HG03439 (cell line): ENCODE measurements around the gene IL11RA.
A peak's percentile ranks its signal among the peaks of the same experiment; 100 is the strongest.

Experiments used
- ATAC-seq: cut with Tn5 transposase; IDR thresholded peaks from one replicate; pipeline ENCODE4 v1.9.1; 2021; ENCODE audit warnings: mild to moderate bottlenecking, moderate library complexity; ENCODE audit not compliant: unreplicated experiment

IL11RA gene

DNA sequence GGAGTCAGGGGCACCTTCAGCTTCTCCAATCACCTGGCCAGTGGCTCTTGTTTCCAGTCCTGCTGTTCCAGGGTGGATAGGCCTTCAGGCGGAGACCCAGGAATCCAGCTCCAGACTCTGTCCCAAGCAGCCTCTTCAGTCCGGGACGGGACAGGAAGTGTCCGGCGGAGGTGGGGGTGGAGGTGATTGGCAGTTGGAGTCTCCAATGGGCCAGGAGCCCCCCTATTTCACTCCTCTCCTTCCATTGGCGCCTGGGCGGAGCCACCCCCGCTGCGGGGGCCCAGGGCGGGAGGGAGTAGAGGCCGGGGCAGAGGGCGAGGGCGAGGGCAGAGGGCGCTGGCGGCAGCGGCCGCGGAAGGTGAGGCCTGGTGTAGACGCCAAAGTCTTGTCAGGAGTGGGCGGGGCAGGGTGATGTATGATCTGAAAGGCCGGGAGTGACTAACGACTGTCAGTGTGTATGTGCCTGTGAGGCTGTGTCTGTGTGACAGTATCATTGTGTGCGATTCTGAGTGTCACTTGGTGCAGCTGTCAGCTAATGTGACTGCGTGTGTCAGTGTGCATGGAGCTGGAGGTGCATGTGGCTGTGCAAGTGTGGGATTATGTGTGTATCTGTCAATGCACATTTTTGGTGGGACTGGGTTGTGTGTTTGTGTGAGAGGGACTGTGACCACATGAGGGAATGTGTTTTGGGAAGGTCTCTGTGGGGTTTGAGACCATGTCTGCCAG is at the start of gene IL11RA:
Gene IL11RA (plus strand): TSS at position 310 of the 726 bp plus-strand sequence. CDS start 3,033 bp downstream, outside the sequence.
- no peak for ATAC-seq

DNA sequence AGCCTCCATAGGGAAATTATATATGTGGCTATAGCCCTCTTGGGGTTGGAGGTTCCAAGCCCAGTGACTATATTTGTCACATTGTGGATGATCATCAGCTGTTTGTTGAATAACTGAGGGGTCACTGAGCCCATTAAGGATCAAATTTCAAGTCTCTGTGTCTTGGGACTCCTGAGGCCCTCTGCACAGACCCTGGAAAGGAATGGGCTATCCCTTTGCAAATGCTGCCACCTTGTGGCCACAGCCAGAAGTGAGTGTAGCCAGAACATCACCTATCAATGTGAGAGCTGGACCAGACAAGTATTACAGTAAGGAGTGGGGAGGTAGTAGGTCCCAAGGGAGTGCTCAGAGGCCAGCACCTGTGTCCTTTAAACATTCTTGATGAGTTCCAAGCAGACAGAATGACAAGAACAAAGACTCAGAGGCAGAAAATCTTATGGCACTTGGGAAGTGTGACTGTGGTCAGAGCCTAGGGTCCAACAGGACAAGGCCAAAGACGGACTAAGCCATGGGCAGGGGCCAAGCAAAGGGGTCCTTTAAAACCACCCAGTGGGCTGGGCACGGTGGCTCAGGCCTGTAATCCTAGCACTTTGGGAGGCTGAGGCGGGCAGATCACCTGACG is 48.3 kb upstream of the IL11RA start:
- ATAC-seq, result peak; percentile 73

DNA sequence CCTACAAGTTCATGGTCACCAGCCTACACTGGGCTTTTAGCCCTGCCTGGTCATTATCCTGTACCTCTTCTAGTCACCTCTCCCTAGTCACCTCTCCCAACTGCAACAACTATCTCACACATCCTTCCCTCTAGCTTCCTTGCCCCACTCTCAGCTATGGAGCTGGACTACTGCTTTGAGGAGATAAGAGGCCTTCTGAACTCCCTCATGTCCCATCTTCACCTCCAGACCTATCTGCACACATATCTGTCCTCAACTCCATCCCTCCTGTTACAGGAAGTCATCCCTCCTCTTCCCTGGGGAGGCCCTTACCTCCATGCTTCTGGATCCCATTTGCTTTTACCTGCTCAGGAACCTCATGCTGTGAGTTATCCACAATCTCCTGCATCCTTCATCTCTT is 45.8 kb upstream of the IL11RA start:
- ATAC-seq, result no peak

DNA sequence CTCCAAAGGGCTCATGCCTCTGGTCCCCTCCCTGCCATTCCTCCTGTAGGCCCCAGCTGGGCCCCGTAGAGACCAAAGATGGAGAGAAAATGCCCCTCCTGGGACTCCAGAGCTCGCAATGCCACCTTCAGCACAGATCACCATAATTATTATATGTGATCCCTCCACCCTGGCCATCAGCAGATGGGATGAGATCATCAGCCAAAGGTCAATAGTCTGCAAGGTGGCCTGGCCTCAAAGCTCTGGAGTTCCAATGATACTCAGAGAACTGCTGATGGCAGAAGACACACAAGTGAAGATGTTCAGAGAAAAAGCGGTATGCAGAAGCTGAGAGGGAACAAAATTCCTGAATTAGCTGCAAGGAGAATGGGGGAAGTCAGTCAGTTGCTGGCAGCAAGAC is 45.1 kb upstream of the IL11RA start:
- no peak for ATAC-seq

DNA sequence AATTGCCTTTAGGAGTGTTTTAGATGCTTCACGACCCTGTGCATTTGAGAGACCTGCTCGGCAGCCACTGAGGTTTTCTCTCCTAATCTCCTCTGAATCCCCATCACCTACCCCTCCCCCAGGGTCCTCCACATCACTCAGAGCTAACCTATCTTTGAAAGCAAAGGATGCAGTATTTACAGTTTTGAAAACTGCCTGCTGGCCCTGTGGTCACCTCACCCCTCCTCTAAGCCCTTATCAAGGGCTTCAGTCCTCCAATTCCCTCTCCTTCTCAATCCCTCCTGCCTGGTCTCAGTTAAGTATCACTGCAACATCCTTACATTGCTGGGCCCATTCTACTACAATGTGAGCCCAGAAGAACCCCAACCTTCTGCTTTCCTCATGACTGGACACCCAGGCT is 44.7 kb upstream of the IL11RA start:
- no peak for ATAC-seq

DNA sequence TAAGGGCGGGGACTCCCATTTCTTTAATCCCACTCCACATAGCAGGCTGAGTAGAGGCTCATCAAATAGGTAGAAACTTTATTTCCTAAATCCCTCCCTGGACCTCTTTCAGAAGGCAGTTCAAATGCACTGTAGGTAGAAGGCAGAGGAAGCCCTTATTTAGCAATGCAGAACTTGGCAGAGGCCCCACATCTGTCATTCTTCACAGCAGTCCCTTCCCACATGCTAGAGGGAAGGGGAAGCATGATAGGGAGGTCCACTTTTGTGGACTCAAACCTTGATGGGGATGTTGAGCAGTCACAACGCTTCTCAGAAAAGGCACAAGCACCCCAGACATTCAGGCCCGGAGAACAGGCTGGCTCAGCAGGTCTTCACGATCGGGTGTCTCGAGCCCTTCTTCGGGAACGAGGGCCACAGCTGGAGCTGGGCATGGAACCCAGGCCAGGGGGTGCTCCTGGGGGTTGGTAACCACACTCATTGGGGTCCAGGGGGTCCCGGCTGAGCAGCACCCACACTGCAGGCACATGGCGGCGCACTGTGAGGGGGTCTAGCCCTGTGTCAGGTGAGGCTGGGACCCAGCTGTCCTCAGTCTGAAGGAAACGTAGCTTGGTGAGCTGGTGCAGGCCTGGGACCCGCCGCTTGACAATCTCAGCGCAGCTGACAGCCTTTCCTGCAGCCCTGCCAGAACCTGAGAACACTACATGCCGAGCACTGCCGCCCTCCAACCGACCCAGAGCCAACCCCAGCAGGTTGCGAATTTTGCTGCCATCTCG is 41.4 kb upstream of the IL11RA start:
- no peak for ATAC-seq

DNA sequence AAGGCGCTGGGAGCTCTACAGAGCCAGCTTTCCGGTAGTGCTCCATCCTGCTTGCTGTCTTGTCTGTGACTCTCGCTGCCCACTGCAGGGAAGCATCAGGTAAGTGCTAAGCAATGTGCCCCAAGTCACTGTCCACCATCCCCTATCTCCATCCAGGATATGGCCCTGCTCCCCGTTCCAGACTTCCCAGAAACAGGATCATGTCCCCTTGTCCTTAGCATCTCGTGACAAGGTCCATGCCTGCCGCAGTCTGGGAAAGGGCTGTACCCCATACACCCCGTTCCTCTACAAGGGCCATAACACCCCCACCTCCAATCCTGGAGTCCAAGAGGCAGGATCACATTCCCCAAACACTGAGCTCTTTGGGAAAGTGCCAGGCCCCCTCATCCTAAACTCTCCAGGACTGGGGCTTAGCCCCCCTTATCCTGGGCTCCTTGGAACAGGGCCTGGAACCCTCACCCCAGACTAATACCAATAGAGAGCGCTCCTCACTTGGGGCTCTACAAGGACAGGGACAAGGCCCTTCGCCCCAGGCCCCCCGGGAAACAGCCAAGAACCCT is 40.7 kb upstream of the IL11RA start:
- no peak for ATAC-seq

DNA sequence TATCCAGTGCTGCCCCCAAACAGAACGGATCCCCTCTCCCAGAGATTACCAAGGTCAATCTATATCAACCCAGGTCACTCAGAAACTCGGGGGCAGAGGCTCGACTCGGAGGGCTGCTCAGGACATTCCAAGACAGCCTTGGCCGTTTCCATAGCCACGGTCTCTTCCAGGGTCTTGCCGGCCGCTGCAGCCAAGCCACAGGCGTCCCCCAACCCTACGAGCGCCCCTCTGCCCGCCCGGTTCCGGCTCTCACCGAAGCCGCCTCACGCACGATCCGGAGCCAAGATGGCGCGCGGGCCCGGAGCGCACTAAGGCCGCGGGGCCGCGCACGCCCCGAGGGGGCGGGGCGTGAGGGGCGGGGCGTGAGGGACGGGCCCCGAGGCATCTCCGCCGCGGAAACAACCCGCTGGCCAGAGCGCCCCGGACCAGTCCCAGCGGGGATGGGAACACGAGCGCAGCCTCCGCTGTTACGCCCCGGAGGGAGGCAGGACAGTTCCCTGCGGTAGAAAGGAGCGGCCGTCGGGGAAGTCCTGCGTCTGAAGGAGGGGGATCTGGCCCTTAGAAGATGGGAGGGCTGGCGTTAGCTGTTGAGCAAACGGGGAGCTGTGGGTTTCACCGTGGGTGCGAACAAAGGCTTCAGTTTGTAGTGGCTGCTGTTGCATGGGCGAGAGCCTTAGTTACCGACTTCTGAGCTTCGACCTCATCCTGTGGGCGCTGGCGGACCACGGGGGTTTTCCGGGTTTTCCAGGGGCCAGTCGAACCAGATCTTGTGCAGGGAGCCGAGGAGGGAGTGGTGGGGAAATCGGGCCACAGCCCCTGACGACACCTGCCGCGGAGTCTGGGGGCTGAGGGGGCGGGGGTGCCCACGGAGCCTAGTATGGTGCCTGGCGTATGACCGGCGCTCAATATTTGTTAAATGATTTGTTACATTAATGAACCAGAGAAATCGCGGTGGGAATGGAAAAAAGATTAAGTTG is 39.9 kb upstream of the IL11RA start, which contains the start of gene RPP25L:
Gene RPP25L (minus strand): TSS at position 287 of the 977 bp plus-strand sequence. CDS start 801 bp downstream, outside the sequence.
- peak; percentile 80 for ATAC-seq

DNA sequence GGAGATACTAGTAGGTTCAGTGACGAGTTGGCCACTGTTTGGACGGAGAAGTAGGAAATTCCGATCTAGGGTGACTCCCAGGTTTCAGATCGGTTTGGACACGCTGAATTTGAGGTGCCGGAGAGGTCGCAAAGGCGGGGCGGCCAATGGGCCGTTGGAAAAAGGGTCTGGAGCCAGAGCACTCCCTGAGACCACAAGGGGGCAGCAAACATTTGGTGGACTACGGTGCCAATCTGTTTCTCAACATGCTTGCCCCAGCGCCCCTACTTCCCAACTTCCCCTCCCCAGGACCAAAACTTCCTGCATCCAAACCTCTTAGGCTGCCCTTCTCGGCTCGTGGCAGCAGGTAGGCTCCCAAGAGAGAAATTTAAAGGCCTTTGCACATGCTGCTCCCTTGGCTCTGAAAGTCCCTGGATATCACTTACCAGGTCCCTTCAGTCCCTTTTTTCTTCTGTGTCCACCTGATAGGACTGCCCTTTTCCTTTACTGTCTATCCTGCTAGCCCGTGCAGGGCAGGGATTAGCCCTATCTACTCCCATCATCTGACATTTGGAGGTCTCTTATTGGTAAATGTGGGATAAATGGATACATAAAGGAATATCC is 39.1 kb upstream of the IL11RA start:
- ATAC-seq, result no peak

DNA sequence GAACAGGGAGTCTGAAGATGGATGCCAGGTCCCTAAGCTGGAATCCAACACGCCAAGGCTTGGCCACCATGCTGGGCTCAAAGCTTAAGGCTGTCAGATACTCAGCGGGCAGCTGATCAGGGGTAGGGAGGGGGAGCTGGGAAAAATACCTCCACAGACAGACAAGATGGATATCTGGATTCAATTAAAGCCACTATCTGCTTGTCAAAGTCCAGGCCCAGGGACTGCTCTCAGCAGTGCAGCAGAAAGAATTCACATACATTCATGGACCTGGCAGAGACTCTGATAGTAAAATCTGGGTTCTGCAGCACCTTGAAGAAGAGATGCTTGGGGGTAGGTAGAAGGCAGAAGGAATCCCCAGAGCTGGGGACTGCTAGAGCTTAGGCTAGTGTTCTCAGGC is 36.9 kb upstream of the IL11RA start:
- no peak for ATAC-seq

DNA sequence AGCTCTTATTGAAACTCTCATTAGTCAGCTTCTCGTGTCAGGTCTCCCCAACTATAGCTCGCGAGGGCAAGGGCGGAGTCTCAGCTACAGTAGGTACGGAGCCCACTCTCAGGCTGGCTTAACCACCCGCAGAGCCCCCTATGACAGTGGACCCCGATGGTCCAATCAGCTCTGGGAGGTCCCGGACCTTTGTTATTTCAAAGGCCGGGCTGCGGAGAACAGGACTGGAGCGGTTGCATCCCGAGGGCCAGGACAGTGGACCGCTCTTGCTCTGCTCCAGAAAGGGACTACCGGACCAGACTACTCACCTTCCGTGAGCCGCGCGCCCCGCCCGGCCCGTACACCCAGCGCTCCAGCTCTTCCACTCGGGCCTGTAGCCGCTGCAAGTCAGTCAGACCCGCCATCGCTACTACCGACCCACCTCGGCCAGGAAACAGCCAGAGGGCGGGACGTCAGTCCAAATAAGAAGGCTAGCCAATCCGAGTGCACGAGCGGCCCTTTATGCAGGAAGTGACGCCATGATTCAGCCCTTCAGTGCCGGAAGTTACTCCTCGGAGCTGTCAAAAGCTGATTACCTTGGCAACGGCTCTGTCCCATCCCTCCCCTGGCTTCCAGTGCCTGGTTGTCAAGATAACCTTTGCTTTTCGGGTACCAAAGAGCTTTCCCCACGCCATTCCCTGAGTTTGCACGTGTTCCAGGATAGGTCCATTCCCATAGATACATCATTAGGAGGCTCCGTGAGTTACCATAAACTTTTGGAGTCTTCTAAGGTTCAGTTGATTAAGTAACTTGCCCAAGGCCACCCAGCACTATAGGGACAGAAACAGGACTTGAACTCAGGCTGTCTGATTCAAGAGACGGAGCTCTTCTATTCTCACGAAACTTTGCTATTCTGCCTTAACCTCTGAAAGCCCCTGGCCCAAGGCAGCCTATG is 31.7 kb upstream of the IL11RA start, which contains the start of gene DCTN3:
Gene DCTN3 (minus strand): TSS at position 435 of the 934 bp plus-strand sequence. CDS start 31 bp downstream, at position 404.
- peak; percentile 97 for ATAC-seq

DNA sequence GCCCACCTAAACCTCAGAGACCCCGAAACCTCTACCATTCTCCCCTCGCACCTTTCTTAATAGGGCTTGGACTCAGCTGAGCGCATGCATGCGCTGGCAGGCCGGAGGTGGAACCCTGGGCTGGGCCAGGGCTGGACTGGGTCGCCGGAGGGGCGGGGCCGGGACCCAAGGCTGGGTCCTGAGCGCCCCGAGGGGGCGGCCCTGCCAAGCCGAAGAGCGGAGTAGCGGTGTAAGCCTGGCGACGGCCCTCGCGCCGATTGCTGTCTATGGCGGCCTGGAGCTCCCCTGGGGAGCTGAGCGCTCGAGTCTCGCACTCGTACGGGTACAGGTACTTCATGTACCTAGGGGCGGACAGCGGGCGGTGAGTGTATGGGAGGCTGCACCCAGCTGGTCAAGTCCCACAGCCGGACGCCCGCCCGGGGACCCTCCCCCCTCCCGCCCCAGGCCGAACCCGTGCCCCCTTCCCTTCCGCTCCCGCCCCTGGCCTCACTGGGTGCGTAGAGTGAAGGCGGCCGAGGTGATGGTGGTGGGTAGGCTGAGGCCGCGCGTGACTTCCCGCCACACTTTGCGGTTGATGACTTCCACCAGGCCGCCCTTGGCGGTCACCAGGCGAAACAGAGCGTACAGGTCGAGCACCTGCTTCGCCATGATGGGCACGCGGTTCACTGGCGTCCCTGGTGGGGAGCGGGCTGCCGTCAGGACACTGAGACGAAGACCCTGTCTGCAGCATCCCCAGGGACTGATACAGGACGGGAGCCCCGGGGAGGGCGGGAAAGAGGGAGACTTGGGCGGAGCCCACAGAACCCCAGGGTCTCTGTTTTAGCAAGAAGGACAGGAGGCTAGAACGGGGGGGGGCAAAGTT is 28.4 kb upstream of the IL11RA start:
- no peak for ATAC-seq

DNA sequence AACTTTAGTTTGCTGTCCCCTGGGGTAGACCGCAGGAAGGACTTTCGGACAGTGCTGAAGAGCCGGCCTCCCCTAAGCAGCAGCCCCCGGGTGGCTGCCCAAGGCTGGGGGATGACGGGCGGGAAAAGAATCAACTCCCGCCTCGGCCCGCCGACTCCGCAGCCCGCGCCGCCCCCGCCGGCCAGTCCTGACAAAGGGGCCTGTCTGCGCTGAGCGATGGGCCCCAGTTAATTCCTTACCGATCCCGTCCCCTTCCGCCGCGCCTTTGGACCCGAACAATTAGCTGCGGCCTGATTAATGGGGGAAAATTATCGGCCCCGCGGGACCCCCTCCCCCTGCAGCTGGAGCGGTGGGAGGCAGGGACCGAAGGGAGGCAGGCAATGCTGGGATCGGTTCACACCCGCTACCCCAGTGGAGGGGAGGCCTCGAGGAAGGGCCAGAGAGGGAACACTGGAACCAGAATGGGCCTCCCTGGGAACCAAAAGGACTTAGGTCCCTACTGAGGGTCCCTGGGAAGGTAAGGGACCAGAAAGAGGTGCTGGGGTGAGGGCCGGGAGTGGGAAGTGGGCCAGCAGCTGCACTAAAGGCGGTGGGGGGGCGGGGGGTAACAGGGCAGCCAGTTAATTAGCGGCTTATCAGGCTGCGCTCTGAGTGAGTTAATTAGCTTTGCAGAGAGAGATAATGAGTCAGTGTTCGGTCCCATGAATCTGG is 27.4 kb upstream of the IL11RA start:
- ATAC-seq, result no peak

DNA sequence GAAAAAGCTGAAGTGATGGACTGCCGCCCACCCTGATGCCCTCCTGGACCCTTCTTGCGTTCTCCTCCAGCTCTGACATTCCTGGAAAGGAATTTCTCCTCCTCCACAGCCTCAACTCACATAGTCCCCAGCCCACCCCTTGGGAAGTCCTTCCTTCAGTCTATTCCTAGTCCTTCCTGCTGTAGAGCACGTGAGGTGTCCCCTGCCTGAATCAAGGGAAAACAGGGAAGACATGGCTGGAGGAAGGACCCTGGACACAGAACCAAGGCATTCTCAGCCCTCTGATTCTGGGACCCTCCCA is 26.8 kb upstream of the IL11RA start:
- ATAC-seq, result no peak

DNA sequence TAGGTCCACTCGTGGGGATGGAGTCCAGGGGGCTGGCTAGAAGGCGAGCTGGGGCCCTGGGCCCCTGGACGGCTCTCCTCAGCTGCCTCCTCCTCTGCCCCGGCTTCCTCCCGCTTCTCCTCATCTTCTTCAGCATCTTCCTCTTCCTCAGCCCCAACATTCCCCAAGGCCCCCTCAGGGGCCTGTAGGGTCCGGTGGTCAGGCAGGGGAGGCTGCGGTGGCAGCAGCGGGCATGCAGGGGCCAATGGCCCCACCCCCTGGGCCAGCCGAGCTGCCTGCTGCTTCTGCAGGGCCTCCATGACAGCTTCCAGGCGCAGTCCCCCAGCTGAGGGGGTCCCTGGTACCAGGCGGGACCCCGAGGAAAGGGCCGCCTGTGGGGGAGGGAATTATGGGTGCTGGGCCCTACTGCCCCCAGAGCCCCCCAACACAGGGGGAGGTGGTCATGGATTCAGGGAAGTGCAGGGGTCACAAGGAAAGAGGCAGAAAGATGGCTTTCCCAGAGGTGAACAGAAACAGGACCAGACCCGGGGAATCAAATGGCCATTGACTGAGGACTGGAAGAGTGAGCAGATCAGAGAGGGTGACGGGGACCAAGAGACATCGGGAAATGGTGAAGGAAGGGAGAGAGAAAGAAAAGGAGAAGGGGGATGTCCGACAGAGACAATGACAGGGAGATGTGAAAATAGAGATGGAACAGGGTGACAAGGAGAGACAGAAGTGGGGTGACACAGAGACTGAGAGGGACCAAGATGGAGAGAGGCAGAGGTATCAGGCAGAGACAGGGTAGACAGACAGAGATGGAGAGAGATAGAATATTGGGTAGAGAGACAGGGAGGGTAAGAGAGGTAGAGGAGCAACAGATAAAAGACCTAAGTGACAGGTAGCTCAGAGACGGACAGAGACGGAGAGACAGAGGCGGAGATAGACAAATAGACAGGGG is 24.0 kb upstream of the IL11RA start:
- no peak for ATAC-seq
